ENCODE data around the gene CCDC107. TPM values are rescaled to one million over a fixed set of nuclear protein-coding genes. Genes with fewer than 3 reads are reported as not detected.

Gene CCDC107
- total RNA-seq, 1 donor from 2014 or later: 13.5 TPM

DNA sequence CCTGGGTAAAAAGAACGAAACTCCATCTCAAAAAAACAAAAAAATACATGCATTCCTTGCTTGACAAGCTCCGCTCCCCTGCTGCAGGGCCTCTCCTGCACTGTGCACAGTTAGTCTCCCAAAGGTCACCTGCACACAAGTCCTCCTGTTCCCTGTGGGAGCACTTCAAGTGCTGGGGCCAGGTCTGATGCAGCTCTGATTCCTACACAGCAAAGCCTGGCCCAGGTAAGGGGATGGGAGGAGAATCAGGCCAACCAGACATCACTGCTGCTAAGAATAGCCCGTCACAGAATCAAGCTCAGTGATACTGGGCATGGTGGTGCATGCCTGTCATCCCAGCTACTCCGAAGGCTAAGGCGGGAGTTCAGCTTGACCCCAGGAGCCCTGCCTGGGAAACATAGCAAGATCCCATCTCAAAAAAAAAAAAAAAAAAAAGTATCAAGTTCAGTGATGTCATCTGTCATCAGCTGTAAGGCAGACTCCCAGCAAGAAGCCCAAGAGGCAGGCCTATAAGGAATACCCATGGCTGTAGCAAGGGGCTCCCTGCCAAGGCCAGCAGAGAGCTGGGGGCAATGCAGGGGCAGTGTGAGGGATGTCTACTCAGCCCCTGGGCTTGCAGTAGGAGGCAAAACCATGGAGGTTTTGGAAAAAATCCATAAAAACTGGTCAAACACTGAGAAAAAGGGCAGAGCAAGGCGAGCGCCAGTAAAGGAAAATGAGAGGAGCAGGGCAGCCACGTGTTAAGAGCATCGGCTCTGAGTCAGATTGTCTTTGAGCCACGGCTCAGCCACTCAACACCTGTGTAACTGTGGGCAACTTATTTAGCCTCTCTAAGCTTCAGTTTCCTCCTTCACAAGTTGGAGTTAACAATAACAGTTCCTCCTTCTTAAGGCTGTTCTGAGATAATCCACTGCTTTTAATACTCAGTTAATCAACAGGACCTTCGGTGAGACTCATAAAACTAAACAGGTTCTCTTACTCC is 28.4 kb downstream of the CCDC107 start:
- no peaks in the 10 kb centered on the region for H3K9me3 Mint-ChIP-seq (ENCODE audit: unreplicated experiment)
- peaks cover 36% of the 10 kb centered on the region for H3K4me1 Mint-ChIP-seq (ENCODE audit: unreplicated experiment)
- H3K27ac Mint-ChIP-seq (ENCODE audit: unreplicated experiment): no peak overlapping the region
- H3K36me3 Mint-ChIP-seq (ENCODE audit: low read depth, unreplicated experiment): peaks cover 34% of the 10 kb centered on the region
- no peak for DNase-seq (ENCODE audit: low spot score)
- H3K4me3 Mint-ChIP-seq (ENCODE audit: unreplicated experiment): peak overlapping the region; percentile 56
- peaks cover 15% of the 10 kb centered on the region for H3K27me3 Mint-ChIP-seq (ENCODE audit: unreplicated experiment)
- TF ChIP-seq, protein P1, sequence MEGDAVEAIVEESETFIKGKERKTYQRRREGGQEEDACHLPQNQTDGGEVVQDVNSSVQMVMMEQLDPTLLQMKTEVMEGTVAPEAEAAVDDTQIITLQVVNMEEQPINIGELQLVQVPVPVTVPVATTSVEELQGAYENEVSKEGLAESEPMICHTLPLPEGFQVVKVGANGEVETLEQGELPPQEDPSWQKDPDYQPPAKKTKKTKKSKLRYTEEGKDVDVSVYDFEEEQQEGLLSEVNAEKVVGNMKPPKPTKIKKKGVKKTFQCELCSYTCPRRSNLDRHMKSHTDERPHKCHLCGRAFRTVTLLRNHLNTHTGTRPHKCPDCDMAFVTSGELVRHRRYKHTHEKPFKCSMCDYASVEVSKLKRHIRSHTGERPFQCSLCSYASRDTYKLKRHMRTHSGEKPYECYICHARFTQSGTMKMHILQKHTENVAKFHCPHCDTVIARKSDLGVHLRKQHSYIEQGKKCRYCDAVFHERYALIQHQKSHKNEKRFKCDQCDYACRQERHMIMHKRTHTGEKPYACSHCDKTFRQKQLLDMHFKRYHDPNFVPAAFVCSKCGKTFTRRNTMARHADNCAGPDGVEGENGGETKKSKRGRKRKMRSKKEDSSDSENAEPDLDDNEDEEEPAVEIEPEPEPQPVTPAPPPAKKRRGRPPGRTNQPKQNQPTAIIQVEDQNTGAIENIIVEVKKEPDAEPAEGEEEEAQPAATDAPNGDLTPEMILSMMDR (IDR thresholded peaks at IDR 0.05; ENCODE audit: unreplicated experiment): no peak

DNA sequence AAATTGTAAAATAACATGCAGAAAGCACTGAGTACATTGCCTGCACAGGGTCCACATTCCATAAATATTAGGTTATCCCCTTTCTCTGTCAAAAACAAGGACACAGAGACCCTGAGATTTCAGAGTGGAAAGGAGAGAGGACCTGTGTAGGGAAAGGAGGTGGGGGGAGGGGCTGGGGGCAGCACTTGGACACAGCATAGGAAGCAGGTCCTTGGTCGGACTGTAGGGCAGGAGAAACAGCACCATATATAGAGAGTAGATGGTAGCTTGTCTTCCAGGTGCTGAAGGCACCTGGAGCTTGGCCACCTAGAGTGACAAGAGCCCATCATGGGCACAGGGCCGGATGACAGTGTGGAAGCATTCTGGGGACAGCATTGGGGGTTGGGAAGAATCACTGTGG is 29.2 kb downstream of the CCDC107 start:
- H3K27ac Mint-ChIP-seq (ENCODE audit: unreplicated experiment): peak overlapping the region; percentile 45
- H3K4me1 Mint-ChIP-seq (ENCODE audit: unreplicated experiment): peaks cover 37% of the 10 kb centered on the region
- H3K27me3 Mint-ChIP-seq (ENCODE audit: unreplicated experiment): peaks cover 16% of the 10 kb centered on the region
- H3K9me3 Mint-ChIP-seq (ENCODE audit: unreplicated experiment): no peaks in the 10 kb centered on the region
- H3K36me3 Mint-ChIP-seq (ENCODE audit: low read depth, unreplicated experiment): peaks cover 32% of the 10 kb centered on the region
- TF ChIP-seq, protein P1 (IDR thresholded peaks at IDR 0.05; ENCODE audit: unreplicated experiment): no peak
- no peak for DNase-seq (ENCODE audit: low spot score)
- H3K4me3 Mint-ChIP-seq (ENCODE audit: unreplicated experiment): peak overlapping the region; percentile 87

DNA sequence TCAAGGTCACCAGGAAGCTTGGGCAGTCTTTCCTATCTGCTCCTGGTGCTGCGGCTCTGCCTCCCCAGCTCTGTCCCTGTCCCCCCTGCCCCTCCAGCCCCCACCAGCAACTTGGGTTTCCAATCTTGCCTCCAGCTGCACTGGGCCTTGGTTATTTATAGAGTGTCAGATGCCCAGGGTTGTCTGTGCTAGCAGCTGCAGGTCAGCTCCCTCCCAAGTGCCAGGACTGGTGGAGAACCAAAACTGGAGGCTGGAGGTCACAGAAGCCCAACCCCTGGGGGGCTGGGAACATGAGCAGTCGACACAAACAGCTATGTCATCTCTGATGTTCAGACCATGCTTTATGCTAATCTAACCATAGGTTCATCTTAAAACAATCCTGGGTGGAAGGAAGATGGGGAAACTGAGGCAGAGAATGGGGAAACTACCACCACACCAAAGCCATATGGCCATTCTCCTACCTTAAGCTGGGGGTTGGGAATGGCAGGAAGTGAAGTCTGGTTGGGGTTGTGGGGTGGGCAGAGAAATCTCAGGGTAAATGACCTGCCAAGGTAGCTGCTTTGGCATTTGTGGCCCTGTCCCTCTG is 30.0 kb downstream of the CCDC107 start:
- Mint-ChIP-seq H3K36me3 (ENCODE audit: low read depth, unreplicated experiment) (peaks cover 24% of the 10 kb centered on the region), H3K4me1 (ENCODE audit: unreplicated experiment) (peaks cover 29% of the 10 kb centered on the region), H3K27ac (ENCODE audit: unreplicated experiment) (no peak overlapping the region), H3K9me3 (ENCODE audit: unreplicated experiment) (no peaks in the 10 kb centered on the region), H3K27me3 (ENCODE audit: unreplicated experiment) (peaks cover 14% of the 10 kb centered on the region), H3K4me3 (ENCODE audit: unreplicated experiment) (peak overlapping the region; percentile 56)
- TF ChIP-seq, protein P1 (IDR thresholded peaks at IDR 0.05; ENCODE audit: unreplicated experiment): no peak
- no peak for DNase-seq (ENCODE audit: low spot score)

DNA sequence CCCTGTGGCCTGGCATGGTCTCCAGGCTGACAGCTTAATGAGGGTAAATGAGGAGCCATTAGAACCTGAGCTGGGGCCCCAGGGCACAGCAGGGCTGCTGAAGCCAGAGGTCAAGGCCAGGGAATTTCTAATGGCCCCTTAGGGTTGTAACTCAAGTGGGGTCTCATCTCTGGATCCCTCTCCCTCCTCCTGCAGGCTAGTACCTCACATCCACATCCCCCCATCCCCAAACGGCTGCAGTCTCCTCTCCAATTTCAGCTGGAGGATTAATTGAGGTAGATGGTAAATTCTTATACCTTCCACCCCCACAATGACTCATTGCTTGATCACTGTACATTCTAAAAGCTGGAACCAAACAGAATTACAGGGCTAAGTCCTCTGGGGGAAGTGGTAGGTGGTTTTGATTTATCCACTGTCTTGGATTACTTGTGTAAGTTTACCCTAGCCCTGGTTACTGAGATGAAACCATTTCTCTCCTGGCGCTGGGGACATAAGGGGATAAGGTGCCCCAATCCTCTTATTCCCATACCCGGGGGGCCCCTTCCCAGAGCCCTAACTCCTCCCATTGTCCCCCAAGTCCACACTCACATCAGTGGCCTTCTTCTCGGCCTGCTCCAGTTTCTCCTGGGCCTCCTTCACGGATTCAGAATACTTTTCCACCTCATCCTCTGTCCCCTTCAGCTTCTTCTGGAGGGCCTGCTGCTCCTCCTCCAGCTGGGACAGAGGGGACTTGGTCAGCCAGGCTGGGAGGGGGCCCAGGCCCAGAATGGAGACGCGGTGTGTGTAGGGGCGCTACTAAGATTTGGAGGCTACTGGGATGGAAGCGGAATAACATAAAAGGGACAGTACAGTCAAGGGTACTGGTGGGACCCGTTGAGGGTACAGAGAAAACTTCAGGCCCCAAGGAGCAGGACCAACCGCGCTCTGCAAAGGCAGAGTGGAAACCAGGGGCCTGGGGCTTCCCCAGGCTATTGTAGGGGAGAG is 30.8 kb downstream of the CCDC107 start:
- peak overlapping the region; percentile 74 for H3K27ac Mint-ChIP-seq (ENCODE audit: unreplicated experiment)
- TF ChIP-seq, protein P1 (IDR thresholded peaks at IDR 0.05; ENCODE audit: unreplicated experiment): no peak
- no peaks in the 10 kb centered on the region for H3K9me3 Mint-ChIP-seq (ENCODE audit: unreplicated experiment)
- H3K27me3 Mint-ChIP-seq (ENCODE audit: unreplicated experiment): peaks cover 14% of the 10 kb centered on the region
- DNase-seq (ENCODE audit: low spot score): no peak
- H3K4me3 Mint-ChIP-seq (ENCODE audit: unreplicated experiment): peak overlapping the region; percentile 93
- peaks cover 20% of the 10 kb centered on the region for H3K36me3 Mint-ChIP-seq (ENCODE audit: low read depth, unreplicated experiment)
- H3K4me1 Mint-ChIP-seq (ENCODE audit: unreplicated experiment): peaks cover 26% of the 10 kb centered on the region

Measured in endothelial cell (in vitro differentiated cells).